H1 (cell line): ENCODE results near the gene ERICH6. TPM values are rescaled to one million over a fixed set of nuclear protein-coding genes. Genes with fewer than 3 reads are reported as not detected.

Experiments
- GTF2F1 ChIP-seq: IDR thresholded peaks from 2 replicates; pipeline ENCODE4 v1.6.1; 2012; ENCODE audit warnings: low read depth, low read length, improper control_type of control experiment, borderline replicate concordance
- NANOG ChIP-seq: IDR thresholded peaks from 2 replicates; pipeline ENCODE4 v1.6.1; 2011; ENCODE audit warnings: low read length, low read depth, mild to moderate bottlenecking, inconsistent platforms; ENCODE audit not compliant: insufficient read depth, poor library complexity, severe bottlenecking
- polyA plus RNA-seq, 7 experiments: library from polyadenylated mRNA; depleted of rRNA in 3 of 7; stranded (reverse) in 5 of 7; unstranded in 2 of 7; fragments of >200 nt in 5 of 7; fragments of 200-250 nt in 2 of 7; gene quantifications; 1 replicate in 5 of 7; 2 replicates in 1 of 7; 4 replicates in 1 of 7; pipeline versions ENCODE4 v1.2.1 to v1.2.3, GENCODE V29; 2011 to 2013; ENCODE audit warnings: missing spikeins in 2 of 7, mixed read lengths in 2 of 7
- total RNA-seq: library from RNA; stranded (reverse); fragmentation: NEBNext Ultra II Directional; extraction: Animal tissue kit (Norgen Biotek cat#: 25700); gene quantifications from 2 replicates; pipeline ENCODE4 v1.2.1, GENCODE V29; 2021

The ERICH6 gene
- total and polyA plus RNA-seq, 2 of the 8 experiments (the other 6 are each of a cell fraction or from before 2014, with no cell fraction given), result not detected

DNA sequence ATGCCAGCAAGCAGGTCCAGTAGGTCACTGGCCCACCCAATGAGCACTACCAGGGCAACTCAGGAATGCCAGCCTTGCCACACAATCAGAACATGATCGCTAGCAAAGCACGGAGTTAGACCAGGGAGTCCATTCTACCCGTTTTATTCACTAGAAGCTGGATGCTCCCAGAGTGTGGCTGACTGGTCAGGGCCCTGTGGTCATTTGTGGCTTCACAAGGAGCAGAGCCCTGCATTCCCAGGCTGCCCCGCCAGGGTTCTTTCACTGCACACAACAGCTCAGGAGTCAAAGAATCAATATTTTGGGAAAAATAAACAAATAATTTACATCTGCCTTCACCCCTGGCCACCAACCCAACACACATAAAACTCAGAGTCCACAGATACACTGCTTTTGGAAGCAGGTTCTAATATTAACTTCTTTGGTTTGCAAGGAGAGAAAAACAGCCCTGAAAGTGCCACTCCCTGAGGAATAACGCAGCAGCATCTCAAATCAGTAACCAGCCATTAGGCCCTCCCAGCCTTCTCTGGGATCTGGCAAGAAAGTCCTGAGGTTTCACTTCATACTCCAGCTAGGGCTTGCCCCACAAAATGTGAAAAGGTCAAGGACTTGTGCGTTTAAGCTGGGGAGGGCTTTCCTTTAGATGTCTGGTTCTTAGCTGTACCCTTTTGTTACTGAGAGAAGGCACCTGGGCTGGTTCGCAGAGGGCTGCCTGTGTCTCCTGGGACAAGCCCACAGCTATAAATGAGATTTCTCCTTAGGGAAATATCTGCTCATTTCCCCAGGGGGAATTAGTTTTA, 43.3 kb upstream of the ERICH6 start (continued):
- TF ChIP-seq GTF2F1 (no peak), NANOG (no peak)
